Body of pancreas (tissue), 4 donors: ENCODE measurements around the gene PCGF3. TPM values are rescaled to one million over a fixed set of nuclear protein-coding genes. Genes with fewer than 3 reads are reported as not detected.
A peak's percentile ranks its signal among the peaks of the same experiment; 100 is the strongest.

ENCODE experiments used
- ATAC-seq: fragments of 150-250 bp; one replicate; pipeline ENCODE4 v1.9.1; 2016
- DNase-seq, 4 donors: peaks; one replicate each; pipeline ENCODE4 v3.0.0-alpha.2; 2019
- H3K27ac ChIP-seq, 4 donors: fragments of 200-600 bp; sonication (generic); 1 replicate in 3 of 4; 2 replicates in 1 of 4; pipeline versions ENCODE4 v1.5.1 to v1.6.1; 2016 to 2019; ENCODE audit warnings: mild to moderate bottlenecking in 1 of 4, mixed read lengths in 1 of 4, moderate library complexity in 1 of 4
- H3K27me3 ChIP-seq, 2 donors: fragments of 200-600 bp; sonication (generic); one replicate each; pipeline ENCODE4 v1.6.0; 2016; ENCODE audit warnings: mild to moderate bottlenecking in 1 of 2
- H3K36me3 ChIP-seq, 2 donors: fragments of 200-600 bp; sonication (generic); replicated peaks in 1 of 2; 2 replicates each; pipeline ENCODE4 v1.5.1; 2016; ENCODE audit warnings: low read depth in 2 of 2; ENCODE audit not compliant: insufficient read depth in 1 of 2
- H3K4me1 ChIP-seq: fragments of 200-600 bp; sonication (generic); one replicate; pipeline ENCODE4 v1.6.0; 2016
- H3K4me3 ChIP-seq, 2 donors: fragments of 200-600 bp; sonication (generic); 1 replicate in 1 of 2; 2 replicates in 1 of 2; pipeline ENCODE4 v1.5.1; 2016 to 2019
- H3K9me3 ChIP-seq, 3 donors: fragments of 200-600 bp; sonication (generic); 1 replicate in 2 of 3; 2 replicates in 1 of 3; pipeline ENCODE4 v1.5.1; 2016
- CTCF ChIP-seq, 7 experiments: fragments of 450-650 bp in 4 of 7; fragments of 200-600 bp in 3 of 7; sonication (generic) in 3 of 7; IDR thresholded peaks; one replicate each; pipeline ENCODE4 v1.5.1; 2016 to 2019; ENCODE audit warnings: antibody characterized with exemption in 7 of 7
- POLR2A ChIP-seq, 3 donors: fragments of 450-650 bp; IDR thresholded peaks; one replicate each; pipeline ENCODE4 v1.6.1; 2016; ENCODE audit warnings: antibody characterized with exemption in 3 of 3, mild to moderate bottlenecking in 2 of 3
- WGBS, 2 donors: methylation state at CpG; one replicate each; pipeline ENCODE4 v1.1.5; 2017; 5-methylcytosine and 5-hydroxymethylcytosine counted together
- intact Hi-C: fragments of 100-400 bp; cut with DNase I; formaldehyde crosslinking; loops from one replicate; pipeline ENCODE4 v1.15.1; 2023
- total RNA-seq, 2 donors: library from RNA; depleted of rRNA; stranded (reverse); fragments of >200 nt; gene quantifications; one replicate each; pipeline ENCODE4 v1.1.0, GENCODE V29; 2016

The PCGF3 gene
- total RNA-seq, 2 donors from 2014 or later: 16.8 to 31.1 TPM

- H3K4me3 ChIP-seq: no peak overlapping the region
- H3K27me3 ChIP-seq: no peaks in the 10 kb centered on the region
- 93 to 95% methylated on average over 22 to 23 of the region's 23 CpGs for WGBS, 2 donors
- DNase-seq (no peak), ATAC-seq (no peak)
- H3K4me1 ChIP-seq: no peaks in the 10 kb centered on the region
- TF ChIP-seq POLR2A (IDR thresholded peaks at IDR 0.05) (no peak), CTCF (IDR thresholded peaks at IDR 0.05) (no peak)
- no peak overlapping the region for H3K27ac ChIP-seq
- H3K9me3 ChIP-seq: peaks cover 0 to 84% (median 0%) of the 10 kb centered on the region in 3 donors
- peaks cover 12 to 28% of the 10 kb centered on the region in 2 donors for H3K36me3 ChIP-seq
- intact Hi-C loops: no loop called here
These were observed 57.7 kb downstream of the PCGF3 start for GRCh38 chr4:763191-763810.

- ATAC-seq (no peak), DNase-seq (no peak)
- Histone ChIP-seq H3K9me3 (peaks cover 0 to 86% (median 0%) of the 10 kb centered on the region in 3 donors), H3K4me1 (no peaks in the 10 kb centered on the region), H3K4me3 (no peak overlapping the region), H3K27me3 (no peaks in the 10 kb centered on the region), H3K27ac (no peak overlapping the region), H3K36me3 (peaks cover 14 to 28% of the 10 kb centered on the region in 2 donors)
- 87 to 96% methylated on average over 3 to 11 of the region's 11 CpGs for WGBS, 2 donors
- no peak for TF ChIP-seq POLR2A (IDR thresholded peaks at IDR 0.05)
- TF ChIP-seq CTCF (IDR thresholded peaks at IDR 0.05): no peak
- intact Hi-C loops: no loop called here
These were observed 58.3 kb downstream of the PCGF3 start for GRCh38 chr4:763922-764321.

- ATAC-seq (no peak), DNase-seq (no peak)
- Histone ChIP-seq H3K9me3 (peaks cover 0 to 93% (median 0%) of the 10 kb centered on the region in 3 donors), H3K36me3 (peaks cover 18 to 28% of the 10 kb centered on the region in 2 donors), H3K27ac (no peak overlapping the region), H3K4me3 (no peak overlapping the region), H3K27me3 (no peaks in the 10 kb centered on the region), H3K4me1 (no peaks in the 10 kb centered on the region)
- intact Hi-C loops: no loop called here
- TF ChIP-seq CTCF (IDR thresholded peaks at IDR 0.05): no peak
- TF ChIP-seq POLR2A (IDR thresholded peaks at IDR 0.05): no peak
- 83 to 85% methylated on average over 14 to 16 of the region's 16 CpGs for WGBS, 2 donors
These were observed 59.0 kb downstream of the PCGF3 start for GRCh38 chr4:764405-765169.

GRCh38 chr4:766152-766515 is 60.5 kb downstream of the PCGF3 start:
- H3K36me3 ChIP-seq: peaks cover 24 to 27% of the 10 kb centered on the region in 2 donors
- peak overlapping the region in 1 of 4 donors; percentile 24 for H3K27ac ChIP-seq
- no peaks in the 10 kb centered on the region for H3K4me1 ChIP-seq
- H3K4me3 ChIP-seq: no peak overlapping the region
- intact Hi-C loops: no loop called here
- H3K27me3 ChIP-seq: no peaks in the 10 kb centered on the region
- ATAC-seq (no peak), DNase-seq (no peak)
- peaks cover 0 to 80% (median 0%) of the 10 kb centered on the region in 3 donors for H3K9me3 ChIP-seq
- WGBS, 2 donors: 88 to 92% methylated on average over 7 of the region's 7 CpGs
- TF ChIP-seq CTCF (IDR thresholded peaks at IDR 0.05) (no peak), POLR2A (IDR thresholded peaks at IDR 0.05) (no peak)
